Posterior vena cava (tissue), 2 donors: ENCODE measurements around the gene NLK. TPM values are rescaled to one million over a fixed set of nuclear protein-coding genes. Genes with fewer than 3 reads are reported as not detected.
"Not testable (repeated sequence)": the region's sequence is repeated elsewhere in the genome, so short reads cannot be mapped to it uniquely, and the experiment has no call there.

ENCODE experiments used
- DNase-seq: peaks from one replicate; pipeline ENCODE4 v3.0.0-alpha.2; 2020; ENCODE audit warnings: low spot score
- intact Hi-C, 2 donors: fragments of 100-400 bp; cut with DNase I; formaldehyde crosslinking; loops; one replicate each; pipeline versions ENCODE4 v1.14.1 to v1.14.2; 2022 to 2023
- total RNA-seq, 2 donors: library from RNA; stranded (reverse); fragmentation: NEBNext Ultra II Directional; extraction: Animal tissue kit (Norgen Biotek cat#: 25700); gene quantifications; one replicate each; pipeline ENCODE4 v1.2.1, GENCODE V29; 2021
- donor health status: DM: yes; HTN: yes; CAD: no.
- donor health status: DM: yes; HTN: yes; CAD: no.

NLK gene
- total RNA-seq, 2 donors from 2014 or later: 13.1 to 13.6 TPM

GRCh38 chr17:28035884-28036283 is 6.6 kb upstream of the NLK start:
- intact Hi-C loops, DNase-seq: not testable (repeated sequence)

- intact Hi-C loops: no loop called here
- no peak for DNase-seq
These were observed 3.7 kb upstream of the NLK start for GRCh38 chr17:28038802-28039201.

- intact Hi-C loops: no loop called here
- DNase-seq: no peak
These were observed 3.2 kb upstream of the NLK start for GRCh38 chr17:28039251-28039650.

GRCh38 chr17:28040406-28040805 is 2.1 kb upstream of the NLK start:
- intact Hi-C loops: no loop called here
- DNase-seq: no peak

- intact Hi-C loops: no loop called here
- DNase-seq: peak; percentile 100
These were observed 1.2 kb upstream of the NLK start for GRCh38 chr17:28041068-28041843.

- intact Hi-C loops: no loop called here
- DNase-seq: no peak
These were observed 427 bp upstream of the NLK start for GRCh38 chr17:28041844-28042656.

- intact Hi-C loops: no loop called here
These were observed 329 bp downstream of the NLK start for GRCh38 chr17:28042721-28043291.

GRCh38 chr17:28043296-28043695 is 819 bp downstream of the NLK start:
- DNase-seq: no peak
- intact Hi-C loops: no loop called here

More at GRCh38 chr17:28042721-28043291, 329 bp downstream of the NLK start:
- DNase-seq: no peak

- DNase-seq: no peak
- intact Hi-C loops: no loop called here
These were observed 1.3 kb downstream of the NLK start for GRCh38 chr17:28043741-28044140.

- intact Hi-C loops: no loop called here
- no peak for DNase-seq
These were observed 2.8 kb downstream of the NLK start for GRCh38 chr17:28045304-28045703.

GRCh38 chr17:28046034-28046825 is 3.8 kb downstream of the NLK start:
- intact Hi-C loops: no loop called here
- DNase-seq: no peak

- DNase-seq: no peak
- intact Hi-C loops: no loop called here
These were observed 5.3 kb downstream of the NLK start for GRCh38 chr17:28047806-28048205.

GRCh38 chr17:28049071-28049470 is 6.6 kb downstream of the NLK start:
- DNase-seq: no peak
- intact Hi-C loops: no loop called here

- DNase-seq: no peak
- intact Hi-C loops: no loop called here
These were observed 10.7 kb downstream of the NLK start for GRCh38 chr17:28053044-28053670.

- no peak for DNase-seq
- intact Hi-C loops: no loop called here
These were observed 11.2 kb downstream of the NLK start for GRCh38 chr17:28053725-28054124.

- intact Hi-C loops: no loop called here
- no peak for DNase-seq
These were observed 13.2 kb downstream of the NLK start for GRCh38 chr17:28055546-28056275.

- DNase-seq: no peak
- intact Hi-C loops: no loop called here
These were observed 13.8 kb downstream of the NLK start for GRCh38 chr17:28056276-28056620.

GRCh38 chr17:28057731-28058246 is 15.3 kb downstream of the NLK start:
- no peak for DNase-seq
- intact Hi-C loops: no loop called here
